IMR-90 (cell line): Measurements from ENCODE around the gene TSPO.

ENCODE experiments used
- CHD1 ChIP-seq: IDR thresholded peaks from 2 replicates; pipeline ENCODE4 v1.6.1; 2012; ENCODE audit warnings: low read depth, low read length, improper control_type of control experiment
- CTCF ChIP-seq: conservative IDR thresholded peaks from 2 replicates; pipeline ENCODE4 v1.5.1; 2012; ENCODE audit warnings: mild to moderate bottlenecking, low read depth, low read length, improper control_type of control experiment
- FOS ChIP-seq: fragments of 150-350 bp; IDR thresholded peaks from 2 replicates; pipeline ENCODE4 v1.6.1; 2016; ENCODE audit warnings: low read depth, low read length
- MAFK ChIP-seq: IDR thresholded peaks from 2 replicates; pipeline ENCODE4 v1.6.1; 2012; ENCODE audit warnings: low read depth, low read length, improper control_type of control experiment
- MXI1 ChIP-seq: IDR thresholded peaks from 2 replicates; pipeline ENCODE4 v1.6.1; 2012; ENCODE audit warnings: low read depth, mild to moderate bottlenecking, low read length, moderate library complexity, borderline replicate concordance
- NFE2L2 ChIP-seq: fragments of 150-350 bp; IDR thresholded peaks from 2 replicates; pipeline ENCODE4 v1.6.1; 2016; ENCODE audit warnings: low read depth, mild to moderate bottlenecking, low read length
- POLR2A ChIP-seq: IDR thresholded peaks from 2 replicates; pipeline ENCODE4 v1.6.1; 2012; ENCODE audit warnings: mild to moderate bottlenecking, low read depth, low read length
- RAD21 ChIP-seq: IDR thresholded peaks from 2 replicates; pipeline ENCODE4 v1.6.1; 2012; ENCODE audit warnings: low read length, improper control_type of control experiment

GRCh38 chr22:43182118-43182517 is 30.8 kb downstream of the TSPO start:
- TF ChIP-seq CTCF (no peak), FOS (no peak), MXI1 (no peak), RAD21 (no peak), CHD1 (no peak), MAFK (no peak), POLR2A (no peak), NFE2L2 (no peak)
